ENCODE data around the gene CDH8.

- no peak for TF ChIP-seq PREB (CRISPR knock-in tag; IDR thresholded peaks at IDR 0.05; ENCODE audit: borderline replicate concordance)
- peak; percentile 51 for TF ChIP-seq CTCF (IDR thresholded peaks at IDR 0.05)
- no peak for TF ChIP-seq MAX (CRISPR knock-in tag; IDR thresholded peaks at IDR 0.05)
- TF ChIP-seq ATF3 (CRISPR knock-in tag; conservative IDR thresholded peaks at IDR 0.05), result no peak
- TF ChIP-seq ZNF232 (CRISPR knock-in tag; IDR thresholded peaks at IDR 0.05), result no peak
- no peak for TF ChIP-seq MYBL2 (CRISPR knock-in tag; IDR thresholded peaks at IDR 0.05)
- TF ChIP-seq RELA (CRISPR knock-in tag; IDR thresholded peaks at IDR 0.05; ENCODE audit: borderline replicate concordance), result no peak
- no peak for TF ChIP-seq ZNF121 (CRISPR knock-in tag; IDR thresholded peaks at IDR 0.05)
- TF ChIP-seq ARID4B (CRISPR knock-in tag; IDR thresholded peaks at IDR 0.05; ENCODE audit: borderline replicate concordance), result no peak
- TF ChIP-seq RORB (CRISPR knock-in tag; IDR thresholded peaks at IDR 0.05), result no peak
Observed at GRCh38 chr16:61936522-61936921, 99.7 kb downstream of the CDH8 start.
